ENCODE data around the gene FCRL6.

FCRL6 gene

DNA sequence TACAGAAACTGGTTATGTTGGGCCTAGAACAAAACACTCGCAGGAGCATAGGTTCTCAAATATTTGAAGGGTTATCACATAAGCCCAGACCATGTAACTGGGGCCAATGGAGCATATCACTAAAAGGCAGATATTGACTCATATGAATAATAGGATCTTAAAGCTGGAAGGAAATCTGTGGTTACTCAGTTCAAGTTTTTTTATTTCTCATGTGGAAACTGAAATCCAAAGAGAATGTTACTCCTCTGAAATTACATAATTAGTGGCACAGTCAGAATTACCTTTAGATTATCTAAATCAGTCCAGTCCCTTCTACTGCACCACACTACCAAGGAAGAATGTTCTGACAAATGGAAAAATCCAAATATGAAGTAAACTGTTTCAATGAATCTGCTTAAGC, 36.6 kb downstream of the FCRL6 start:
- DNase-seq: no peak

- DNase-seq: no peak
Observed at GRCh38 chr1:159839116-159839849, 37.1 kb downstream of the FCRL6 start.

DNA sequence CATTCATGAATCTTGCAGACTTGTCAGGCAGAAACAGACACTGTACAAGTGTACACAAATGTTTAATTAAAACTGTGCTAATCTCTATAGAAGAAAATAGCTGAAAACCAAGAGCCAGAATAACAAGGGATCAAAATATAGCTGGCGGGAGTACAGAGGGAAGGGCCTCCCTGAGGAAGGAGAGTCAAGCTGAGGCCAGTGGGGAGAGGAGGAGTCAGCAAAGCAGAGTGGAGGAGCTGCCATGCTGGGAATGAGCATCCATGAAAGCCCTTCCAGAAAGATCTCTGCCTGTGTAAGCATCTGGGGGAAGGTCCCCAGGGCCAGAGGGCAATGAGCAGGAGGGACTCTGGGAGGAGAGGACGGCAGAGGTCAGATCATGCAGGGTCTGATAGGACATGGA, 39.6 kb downstream of the FCRL6 start:
- DNase-seq: no peak

DNA sequence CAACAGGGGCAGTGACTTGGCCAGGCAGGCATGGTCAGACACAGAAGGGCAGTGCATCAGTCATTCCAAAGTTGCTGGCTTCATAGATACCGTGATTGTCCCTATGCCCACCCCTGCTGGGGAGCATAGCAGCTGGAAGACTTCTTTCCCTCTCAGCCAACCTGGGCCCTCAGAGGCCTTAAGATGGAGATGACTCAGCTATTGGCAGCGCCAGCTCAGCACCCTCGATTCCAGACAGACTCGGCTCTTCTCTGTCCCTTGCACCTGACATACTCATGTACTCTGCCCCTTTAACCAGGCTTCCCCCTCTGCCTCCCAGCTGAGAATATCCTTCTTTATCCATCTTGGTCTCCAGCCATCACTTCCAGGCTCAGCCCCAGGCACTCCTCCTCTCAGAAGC, 41.3 kb downstream of the FCRL6 start:
- DNase-seq: no peak

DNA sequence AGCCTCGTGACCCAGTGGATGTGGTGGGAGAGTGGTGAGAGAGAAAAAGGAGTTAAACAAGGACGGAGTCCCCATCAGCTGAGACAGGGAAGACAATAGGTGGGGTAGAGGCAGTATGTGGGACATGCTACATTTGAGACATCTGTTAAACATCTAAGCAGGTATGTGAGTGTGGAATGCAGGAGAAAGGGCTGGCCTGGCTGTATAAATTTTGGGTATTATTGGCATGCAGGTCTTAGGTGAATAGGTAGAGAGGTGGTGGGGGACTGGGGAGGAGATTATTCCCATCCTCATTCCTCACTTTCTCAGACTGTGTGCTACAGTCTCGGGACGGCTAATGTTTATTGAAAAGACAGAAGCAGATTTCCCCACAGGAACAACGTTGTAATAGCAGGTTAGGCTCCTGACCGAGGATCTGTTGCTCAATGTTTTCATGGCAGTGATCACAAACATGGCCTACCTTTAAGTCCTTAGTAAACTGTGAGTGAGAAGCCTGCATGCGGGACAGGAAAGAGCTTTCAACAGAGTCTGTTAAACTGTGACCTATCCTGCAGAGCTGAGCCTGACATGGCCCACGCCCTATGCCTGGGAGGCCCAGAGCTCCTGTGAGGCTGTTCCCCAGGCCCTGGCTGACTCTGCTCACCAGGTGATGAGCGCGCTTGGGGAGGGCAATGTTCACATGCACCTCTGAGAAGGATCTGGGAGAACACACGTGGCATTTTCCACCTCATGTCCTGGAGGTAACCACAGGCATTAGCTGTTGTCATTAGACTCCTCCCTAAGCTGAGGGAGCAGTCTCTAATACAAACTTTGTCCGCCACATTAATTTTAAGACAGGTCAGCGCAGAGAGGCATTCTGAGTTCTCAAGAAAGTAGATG, 43.8 kb downstream of the FCRL6 start:
- DNase-seq: no peak

- DNase-seq: no peak
Observed at GRCh38 chr1:159847231-159847630, 45.1 kb downstream of the FCRL6 start.

DNA sequence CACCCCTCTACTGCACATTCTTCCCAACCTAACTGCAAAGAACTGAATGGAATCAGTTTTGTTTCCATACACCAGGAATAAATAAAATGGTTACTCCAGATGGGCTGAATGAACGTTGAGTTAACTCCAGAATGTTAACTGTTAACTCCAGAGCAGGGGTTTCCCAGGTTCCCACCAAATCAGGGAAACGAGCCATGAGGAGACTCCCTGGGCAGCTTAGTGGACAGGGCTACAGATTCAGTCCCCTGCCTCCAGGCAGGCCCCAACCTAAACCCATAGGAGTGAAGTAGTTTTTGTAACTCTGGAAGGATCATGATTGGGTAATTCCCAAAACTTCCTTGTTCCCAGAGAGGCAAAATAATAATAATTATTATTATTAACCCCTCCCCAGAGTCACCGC, 46.2 kb downstream of the FCRL6 start:
- no peak for DNase-seq

DNA sequence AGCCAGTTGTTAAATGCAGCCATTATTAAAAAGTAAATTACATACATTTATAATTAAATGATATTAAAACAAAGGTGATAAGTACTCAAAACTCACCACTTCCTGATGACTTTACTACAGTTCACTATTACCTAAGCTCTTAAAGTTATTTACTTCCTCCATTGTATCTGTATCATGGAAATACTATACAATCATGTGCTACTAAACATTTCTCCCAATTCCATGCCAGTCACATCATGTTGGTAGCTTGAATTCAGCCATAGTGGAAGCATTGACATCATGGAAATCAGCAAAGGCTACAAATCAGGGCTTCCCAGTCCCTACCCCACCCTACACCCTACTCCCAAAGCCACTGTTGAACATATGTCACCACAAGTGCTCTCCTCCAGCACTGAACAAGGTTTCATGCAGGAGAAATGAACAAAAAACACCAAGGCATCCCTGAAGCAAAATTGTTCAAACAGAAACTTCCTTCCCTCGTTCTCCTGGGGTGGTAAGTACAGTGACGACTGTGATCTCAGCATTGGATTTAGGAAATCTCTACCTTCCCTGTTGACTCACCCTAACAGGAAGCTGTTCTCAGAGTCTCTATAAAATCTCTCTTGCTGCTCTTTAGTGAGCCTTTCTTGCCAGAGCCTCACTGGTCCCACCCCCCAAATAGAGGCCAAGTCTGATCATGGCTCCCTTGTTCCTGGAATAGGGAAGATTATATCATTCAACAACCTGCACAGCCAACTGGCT, 47.6 kb downstream of the FCRL6 start:
- no peak for DNase-seq

- no peak for DNase-seq
Observed at GRCh38 chr1:159851407-159851806, 49.2 kb downstream of the FCRL6 start.

GRCh38 chr1:159853417-159854115, 51.4 kb downstream of the FCRL6 start:
- no peak for DNase-seq

- DNase-seq: peak; percentile 19
Observed at GRCh38 chr1:159854116-159854692, 52.0 kb downstream of the FCRL6 start.

DNA sequence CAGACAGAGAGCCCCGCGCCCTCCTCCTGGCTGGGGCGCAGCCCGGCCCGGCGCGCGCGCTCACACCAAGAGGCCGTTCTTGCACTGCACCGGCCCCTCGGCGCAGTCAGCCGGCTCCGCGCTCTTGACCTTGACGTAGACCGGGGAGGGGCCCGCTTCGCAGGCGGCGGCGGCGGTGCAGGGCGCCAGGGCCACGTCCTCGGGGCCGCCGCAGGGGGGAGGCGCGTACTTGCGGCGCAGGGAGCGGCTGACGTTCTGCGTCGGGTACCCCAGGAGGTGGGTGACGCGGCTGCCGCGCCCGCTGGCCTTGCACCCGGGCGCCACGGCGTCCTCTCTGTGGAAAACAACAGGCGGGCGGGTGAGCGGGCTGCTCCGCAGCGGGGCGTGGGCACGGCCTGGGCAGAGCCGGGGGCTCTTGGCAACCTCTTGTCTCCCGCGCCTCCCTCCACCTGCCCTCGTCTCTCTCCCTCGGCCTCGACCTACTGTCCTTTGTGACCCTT, 52.6 kb downstream of the FCRL6 start:
- DNase-seq: peak; percentile 76

- no peak for DNase-seq
Observed at GRCh38 chr1:159855709-159856108, 53.5 kb downstream of the FCRL6 start.

- DNase-seq: no peak
Observed at GRCh38 chr1:159856576-159856975, 54.4 kb downstream of the FCRL6 start.

GRCh38 chr1:159857889-159858288, 55.7 kb downstream of the FCRL6 start:
- DNase-seq: no peak

DNA sequence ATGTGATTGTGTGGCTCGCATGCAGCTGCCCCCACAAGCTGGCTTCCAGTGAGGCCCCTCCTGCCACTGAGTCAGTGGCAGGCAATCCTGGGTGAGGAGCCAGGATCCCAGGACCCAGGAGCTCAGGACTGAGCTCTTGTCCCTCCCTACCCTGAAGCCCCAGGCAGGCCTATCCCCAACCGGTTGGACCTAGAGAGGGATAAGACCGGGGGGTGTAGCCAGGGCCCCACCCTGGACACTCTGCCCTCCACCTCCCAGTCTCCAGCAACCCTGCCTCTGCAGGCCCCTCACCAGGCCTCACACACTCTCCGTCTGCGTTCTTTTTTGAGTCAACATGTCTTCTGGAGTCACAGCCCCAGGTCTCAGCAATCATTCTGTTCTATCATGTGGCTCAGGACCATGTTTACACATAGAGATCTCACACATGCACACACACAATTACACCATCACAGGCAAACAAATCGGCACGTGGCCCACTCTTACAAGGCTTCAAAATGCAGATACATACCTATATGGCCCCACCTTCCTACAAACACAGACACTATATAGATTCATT, 57.7 kb downstream of the FCRL6 start:
- no peak for DNase-seq

DNA sequence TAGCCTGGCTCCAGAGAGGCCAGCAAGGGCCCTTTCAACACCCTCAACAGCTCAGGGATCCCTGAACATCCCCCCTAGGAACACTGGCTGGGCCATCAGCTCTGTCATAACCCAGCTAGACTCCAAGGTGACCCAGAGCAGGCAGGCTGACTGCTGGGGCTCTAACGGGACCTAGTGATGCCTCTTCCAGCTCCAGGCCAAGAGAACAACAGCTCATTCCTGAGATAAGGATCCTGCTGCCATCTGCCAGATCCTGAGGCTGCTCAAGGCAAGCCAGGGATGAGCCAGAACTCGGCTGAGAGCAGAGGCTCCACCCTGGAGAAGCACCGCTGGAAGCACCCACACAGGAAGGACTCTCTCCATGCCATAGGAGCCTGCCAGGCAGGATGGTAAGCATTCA, 58.3 kb downstream of the FCRL6 start:
- DNase-seq: no peak

- DNase-seq: no peak
Observed at GRCh38 chr1:159861218-159861617, 59.1 kb downstream of the FCRL6 start.

DNA sequence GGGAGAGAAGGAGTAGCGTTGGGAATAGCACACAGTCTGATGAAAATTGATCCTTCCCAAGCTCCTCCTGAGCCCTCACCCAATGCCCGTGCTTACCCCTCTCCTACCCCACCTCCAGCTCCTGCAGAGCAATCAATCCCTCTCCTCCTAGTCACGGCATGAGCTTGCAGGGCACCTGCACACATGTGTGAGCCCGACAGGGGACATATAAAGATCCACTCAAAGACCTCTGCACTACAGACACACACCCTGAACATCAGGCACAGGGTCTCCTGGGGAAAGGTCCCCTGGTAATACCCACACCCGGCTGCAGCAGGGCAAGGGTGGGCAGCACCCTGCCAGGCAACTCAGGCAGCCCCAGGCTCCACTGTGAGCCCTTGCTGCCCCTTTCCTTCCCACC, 59.9 kb downstream of the FCRL6 start:
- DNase-seq: no peak

- no peak for DNase-seq
Observed at GRCh38 chr1:159862557-159862956, 60.4 kb downstream of the FCRL6 start, which contains the start of gene VSIG8. TSS of gene VSIG8 (minus strand) at chr1:159862657. CDS start at chr1:159862521, 136 bp downstream.

DNA sequence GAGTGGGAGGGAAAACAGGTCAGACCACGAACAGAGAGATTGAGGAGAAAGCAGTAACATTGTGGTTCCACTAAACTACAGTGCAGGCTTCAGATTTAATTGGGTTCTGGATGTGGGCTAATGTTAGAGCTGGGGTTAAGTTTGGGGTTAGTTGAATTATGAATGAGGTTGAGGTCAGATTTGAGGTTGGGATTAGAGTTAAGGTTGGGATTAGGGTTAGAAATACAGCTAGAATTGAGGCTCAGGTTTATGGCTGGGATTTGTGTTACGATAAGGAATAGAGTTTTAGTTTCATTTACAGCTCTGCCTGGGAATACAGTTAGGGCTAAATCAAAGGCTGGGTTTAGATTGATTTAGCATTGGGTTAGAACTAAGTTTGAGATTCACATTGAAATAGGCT, 62.1 kb downstream of the FCRL6 start:
- no peak for DNase-seq
